GM13977 (cell line): ENCODE results near the gene BAG5.
A peak's percentile ranks its signal among the peaks of the same experiment; 100 is the strongest.
"Not testable (repeated sequence)": the region's sequence is repeated elsewhere in the genome, so short reads cannot be mapped to it uniquely, and the experiment has no call there.

ENCODE experiments used
- DNase-seq: peaks from one replicate; pipeline ENCODE4 v3.0.0; 2012; ENCODE audit warnings: low spot score
- CTCF ChIP-seq: IDR thresholded peaks from 2 replicates; pipeline ENCODE4 v1.5.1; 2012; ENCODE audit warnings: mild to moderate bottlenecking, control low read depth; ENCODE audit not compliant: insufficient read depth; ENCODE audit errors: extremely low read depth, missing control alignments
- in situ Hi-C: fragments of 300-500 bp; cut with MboI; formaldehyde crosslinking; loops from one replicate; pipeline ENCODE4 v1.12.0; 2022; ENCODE audit warnings: low sequenced_read_pairs, low pct_unique_long_range_greater_than_20kb, mixed read lengths, inconsistent platforms; ENCODE audit not compliant: unreplicated experiment

Gene BAG5

GRCh38 chr14:103516426-103517173 lies 45.9 kb downstream of the BAG5 start:
- in situ Hi-C loops = no loop called here
- no peak for TF ChIP-seq CTCF
- DNase-seq = no peak

DNA sequence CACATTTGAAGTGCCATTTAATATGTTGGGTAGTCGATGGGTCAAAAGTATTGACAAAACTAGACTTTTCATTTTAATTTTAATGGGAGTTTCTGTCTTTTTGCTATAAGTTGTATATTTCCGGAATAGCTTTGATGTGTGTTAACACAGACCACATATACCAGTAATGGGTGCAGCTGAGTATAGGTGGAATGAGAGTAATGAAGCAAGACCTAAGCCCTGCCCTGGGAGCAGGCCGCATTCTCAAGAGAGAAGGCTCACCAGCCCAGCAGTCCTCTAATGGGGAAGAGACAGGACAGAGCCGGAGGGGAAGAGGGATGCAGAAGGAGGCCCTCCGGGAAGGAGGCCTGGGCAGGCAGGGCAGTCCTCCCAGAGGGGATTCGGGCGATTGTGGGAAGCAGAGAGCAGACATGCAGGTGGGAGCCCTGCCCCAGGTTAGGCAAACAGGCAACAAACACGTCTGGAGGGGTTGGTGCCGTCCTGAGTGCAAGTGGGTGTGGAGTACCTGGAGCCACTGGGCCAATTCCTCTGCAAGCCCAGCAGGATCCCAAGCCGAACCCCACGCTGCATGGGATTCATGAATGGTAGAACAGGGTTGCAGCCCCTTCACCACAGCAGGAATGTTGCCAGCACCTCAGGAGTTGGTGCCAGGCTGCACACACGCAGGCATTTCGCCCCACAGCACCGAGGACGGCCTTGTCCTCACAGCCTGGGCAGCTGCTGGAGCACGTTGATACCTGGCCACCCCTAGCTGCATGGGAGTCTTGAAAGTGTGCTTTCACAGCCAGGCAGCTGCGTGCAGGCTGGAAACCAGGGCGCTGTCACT lies 47.6 kb downstream of the BAG5 start:
- in situ Hi-C loops = no loop called here

DNA sequence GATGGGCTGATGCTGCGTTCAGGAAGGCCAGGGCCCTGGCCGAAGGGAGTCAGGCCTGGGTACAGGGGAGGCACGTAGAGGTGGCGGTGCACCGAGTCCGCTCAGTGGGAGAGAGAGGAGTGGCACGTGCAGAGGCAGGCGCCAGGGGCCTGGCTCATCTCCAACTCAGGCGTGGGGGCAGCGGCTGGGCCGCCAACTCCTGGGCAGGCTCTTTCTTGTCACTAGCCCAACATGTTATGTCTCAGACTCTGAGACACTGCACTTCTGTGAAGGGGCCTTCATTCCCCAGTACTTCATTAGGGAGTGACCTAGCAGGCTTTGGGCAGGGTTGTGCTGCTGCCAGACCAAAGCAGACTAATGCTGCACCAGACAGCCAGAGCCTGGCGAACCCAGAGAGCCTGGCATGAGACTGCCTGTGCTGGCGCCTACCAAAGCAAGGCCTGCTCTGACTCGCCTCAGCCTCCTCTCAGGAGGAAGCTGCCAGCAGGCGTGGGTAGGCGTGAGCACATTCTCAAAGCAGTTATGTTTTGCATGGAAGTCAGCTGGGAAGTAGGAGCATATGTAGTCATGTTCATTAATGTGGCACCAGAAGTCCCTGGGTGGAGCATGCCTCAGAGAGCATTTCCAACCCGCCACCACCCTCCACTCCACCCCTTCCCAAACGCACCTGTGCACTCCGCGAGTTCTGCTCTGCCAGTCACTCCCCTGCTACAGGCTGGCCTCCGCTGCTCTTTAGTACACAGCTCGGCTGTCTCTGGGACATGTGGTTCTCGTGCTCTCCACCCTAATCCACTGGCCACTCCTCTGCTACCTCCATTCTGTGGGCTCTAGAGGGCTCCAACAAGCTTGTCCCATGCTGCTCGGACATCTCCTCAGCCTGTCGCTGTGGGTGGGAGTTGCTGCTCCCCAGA lies 49.5 kb downstream of the BAG5 start:
- TF ChIP-seq CTCF = no peak
- peak; percentile 13 for DNase-seq
- in situ Hi-C loops = no loop called here

More for the DNA sequence above, 47.6 kb downstream of the BAG5 start:
- TF ChIP-seq CTCF = no peak
- DNase-seq = no peak

- DNase-seq, in situ Hi-C loops: not testable (repeated sequence)
Observed at GRCh38 chr14:103512180-103512579, 50.3 kb downstream of the BAG5 start.

GRCh38 chr14:103510724-103511693 lies 51.4 kb downstream of the BAG5 start:
- in situ Hi-C loops = no loop called here
- peak; percentile 6 for DNase-seq
- no peak for TF ChIP-seq CTCF
